Esophagus squamous epithelium (tissue), 4 donors: ENCODE results near the gene HTR3E.

Experiments
- CTCF ChIP-seq, 6 experiments: fragments of 450-650 bp in 4 of 6; fragments of 200-600 bp in 2 of 6; sonication (generic) in 2 of 6; IDR thresholded peaks; one replicate each; pipeline ENCODE4 v1.5.1; 2016 to 2019; ENCODE audit warnings: antibody characterized with exemption in 6 of 6, mild to moderate bottlenecking in 4 of 6, moderate library complexity in 4 of 6
- POLR2A ChIP-seq, 4 donors: fragments of 450-650 bp; IDR thresholded peaks; one replicate each; pipeline ENCODE4 v1.6.1; 2017; ENCODE audit warnings: antibody characterized with exemption in 4 of 4, mild to moderate bottlenecking in 4 of 4, moderate library complexity in 3 of 4

GRCh38 chr3:184155644-184156521, 59.0 kb downstream of the HTR3E start:
- no peak for TF ChIP-seq CTCF (IDR thresholded peaks at IDR 0.05)
- no peak for TF ChIP-seq POLR2A (IDR thresholded peaks at IDR 0.05)
